NCI-H2171 (cell line): ENCODE data around the gene STOML1.

Experiments used
- DNase-seq: peaks from one replicate; lab custom pipeline; 2025; lab: John Stamatoyannopoulos, UW

STOML1 gene, protein sequence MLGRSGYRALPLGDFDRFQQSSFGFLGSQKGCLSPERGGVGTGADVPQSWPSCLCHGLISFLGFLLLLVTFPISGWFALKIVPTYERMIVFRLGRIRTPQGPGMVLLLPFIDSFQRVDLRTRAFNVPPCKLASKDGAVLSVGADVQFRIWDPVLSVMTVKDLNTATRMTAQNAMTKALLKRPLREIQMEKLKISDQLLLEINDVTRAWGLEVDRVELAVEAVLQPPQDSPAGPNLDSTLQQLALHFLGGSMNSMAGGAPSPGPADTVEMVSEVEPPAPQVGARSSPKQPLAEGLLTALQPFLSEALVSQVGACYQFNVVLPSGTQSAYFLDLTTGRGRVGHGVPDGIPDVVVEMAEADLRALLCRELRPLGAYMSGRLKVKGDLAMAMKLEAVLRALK

DNA sequence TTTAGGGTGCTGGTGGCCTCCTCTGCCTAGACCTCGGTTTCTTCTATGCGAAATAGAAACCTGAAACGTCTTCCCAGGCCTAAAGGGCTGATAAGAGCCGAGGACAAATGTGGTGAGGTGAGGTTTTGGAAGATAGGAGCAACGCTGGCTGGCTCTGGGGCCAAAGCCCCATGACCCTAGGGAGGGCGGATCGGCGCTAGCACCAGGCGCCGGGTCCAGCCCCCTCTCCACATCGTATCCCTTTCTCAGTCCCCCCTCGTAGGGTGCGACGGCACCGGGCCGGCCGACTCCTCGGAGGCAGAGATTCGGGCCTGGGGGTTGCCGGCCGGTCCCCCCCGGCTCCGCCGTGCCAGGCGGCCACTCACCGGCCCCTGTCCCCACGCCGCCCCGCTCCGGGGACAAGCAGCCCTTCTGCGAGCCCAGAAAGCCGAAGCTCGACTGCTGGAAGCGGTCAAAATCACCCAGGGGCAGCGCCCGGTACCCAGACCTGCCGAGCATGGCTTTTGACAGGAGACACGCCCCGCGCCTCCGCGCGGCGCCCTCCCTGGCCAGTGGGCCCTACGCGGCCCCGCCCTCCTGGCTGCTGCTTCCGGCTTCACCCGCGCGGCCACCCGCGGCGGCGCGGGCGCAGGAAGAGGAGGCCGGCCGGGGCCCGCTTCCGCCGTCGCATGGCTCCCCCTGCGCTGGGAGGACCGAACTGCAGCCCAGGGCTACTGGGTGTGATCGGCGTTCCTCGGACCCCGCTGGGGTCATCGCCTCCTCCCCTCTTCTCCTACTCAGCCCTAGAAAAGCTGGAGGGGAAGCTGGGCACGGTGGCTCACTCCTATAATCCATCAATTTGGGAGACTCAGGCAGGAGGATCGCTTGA, at the start of gene STOML1:
Gene STOML1 (minus strand): TSS at position 570 of the 868 bp plus-strand sequence. CDS start 72 bp downstream, at position 498.
- DNase-seq = peak; percentile 93

DNA sequence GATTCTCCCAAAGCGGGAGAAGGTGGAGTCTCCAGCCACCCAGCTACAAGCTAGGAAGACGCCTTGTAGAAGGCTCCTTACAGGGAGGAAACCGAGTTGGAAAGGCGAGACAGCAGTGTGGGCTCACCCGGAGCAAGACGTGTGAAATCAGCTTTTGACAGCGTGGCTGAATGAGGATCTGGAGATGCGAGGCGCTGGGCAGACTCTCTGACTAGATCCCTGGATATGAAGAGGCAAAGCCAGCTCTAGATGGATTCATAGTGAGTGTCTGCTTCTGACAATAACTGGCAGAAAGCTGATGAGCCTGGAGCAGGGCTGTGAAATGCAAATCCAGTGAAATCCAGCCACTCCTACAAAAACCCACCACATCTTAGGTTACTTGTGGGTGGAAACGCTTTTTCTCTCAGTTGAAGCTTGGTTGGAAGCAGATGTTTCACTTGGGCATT, 49.2 kb upstream of the STOML1 start:
- DNase-seq = no peak

DNA sequence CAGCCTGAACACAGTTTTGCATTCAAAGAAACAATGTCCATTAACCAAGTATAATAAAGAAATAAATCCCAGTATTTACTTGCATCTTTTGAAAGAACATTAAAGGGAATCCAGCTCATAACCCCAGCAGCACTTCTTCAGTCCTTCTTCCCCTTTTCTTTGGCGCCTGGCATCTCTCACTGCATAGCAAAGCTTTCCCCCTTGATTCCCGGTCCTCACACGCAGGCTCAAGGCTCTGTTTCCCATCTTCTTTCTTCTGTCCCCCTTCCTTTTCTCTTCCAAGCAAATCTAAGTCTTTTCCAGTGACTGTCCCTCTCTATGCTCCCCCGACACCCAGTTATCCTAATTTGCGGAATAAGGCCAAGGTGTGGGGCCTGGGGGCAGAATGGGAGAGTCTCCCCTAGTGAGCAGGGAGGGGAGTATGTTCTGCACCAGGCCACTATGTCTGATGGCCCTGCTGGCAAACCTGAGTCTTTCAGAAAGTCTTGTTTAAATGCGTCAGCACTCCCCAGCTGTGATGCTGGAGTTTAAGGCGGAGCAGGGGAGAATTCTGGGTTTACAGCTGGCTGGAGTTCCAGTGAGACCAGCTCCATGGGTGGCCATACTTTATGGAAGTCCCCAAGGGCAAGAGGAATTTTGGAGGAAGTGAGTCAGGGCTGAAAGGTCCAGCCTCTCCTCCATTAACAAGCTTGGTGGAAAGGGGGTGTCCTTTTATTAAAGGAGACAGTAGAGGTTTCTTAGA, 48.2 kb upstream of the STOML1 start:
- no peak for DNase-seq

DNA sequence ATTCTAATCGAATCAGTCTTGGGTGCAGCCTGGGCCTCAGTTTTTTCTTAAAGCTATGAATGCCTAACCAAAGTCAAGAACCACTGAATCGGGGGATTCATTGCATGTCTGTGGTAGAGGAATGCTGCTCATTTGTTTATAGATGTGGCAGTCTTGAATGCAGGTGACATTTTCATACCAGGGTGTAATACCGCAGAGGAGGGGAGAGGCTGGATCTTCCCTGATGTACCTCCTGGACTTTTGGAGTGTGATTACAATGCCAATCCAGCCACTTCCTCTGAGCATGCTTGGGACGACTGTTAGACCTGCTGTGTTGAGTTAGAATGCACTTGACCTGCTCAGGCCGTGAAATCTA, 47.5 kb upstream of the STOML1 start:
- DNase-seq = no peak

DNA sequence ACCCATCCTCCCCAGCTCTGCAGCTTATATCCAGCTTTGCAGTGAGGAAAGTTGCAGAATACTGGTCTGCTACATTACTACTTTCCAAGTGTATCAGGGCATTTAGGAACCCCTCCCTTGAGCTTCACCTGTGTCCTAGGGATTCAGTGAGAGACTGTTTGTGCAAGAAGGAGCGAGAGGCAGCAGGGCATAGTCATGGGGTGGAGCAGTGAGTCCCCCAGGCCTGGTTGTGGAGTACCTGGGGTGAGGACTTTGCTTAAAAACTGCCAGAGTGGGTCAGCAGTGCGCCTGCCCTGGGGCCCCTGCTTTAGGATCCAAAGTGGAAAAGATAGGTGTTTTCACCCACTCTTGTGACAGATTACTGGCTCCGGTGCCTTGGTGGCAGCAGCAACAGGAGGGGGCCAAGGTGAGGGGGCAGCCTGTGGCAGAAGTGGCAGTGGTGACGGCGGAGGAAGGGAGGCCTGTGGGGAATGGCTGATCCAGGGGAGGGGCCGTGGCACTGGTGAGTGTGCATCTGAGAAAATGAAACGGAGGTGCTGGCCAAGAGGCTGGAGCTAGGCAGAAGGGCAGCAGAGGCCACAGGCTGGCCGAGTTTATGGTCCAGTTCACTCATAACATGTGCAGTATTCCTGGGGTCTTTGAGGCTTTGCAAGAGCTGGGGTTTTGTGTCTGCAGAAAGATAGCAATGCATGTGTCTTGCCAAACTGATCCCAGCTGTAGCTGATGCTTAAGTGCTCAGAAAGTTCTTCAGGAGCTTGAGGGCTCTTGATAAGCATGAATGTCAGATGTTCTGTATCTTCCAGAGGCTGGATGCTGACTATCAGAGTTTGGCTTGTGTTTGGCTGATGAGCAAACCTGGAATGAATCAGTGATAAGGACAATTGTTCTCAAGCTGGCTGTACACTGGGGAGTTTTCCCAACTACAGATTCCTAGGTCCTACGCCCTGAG, 46.9 kb upstream of the STOML1 start:
- no peak for DNase-seq

DNA sequence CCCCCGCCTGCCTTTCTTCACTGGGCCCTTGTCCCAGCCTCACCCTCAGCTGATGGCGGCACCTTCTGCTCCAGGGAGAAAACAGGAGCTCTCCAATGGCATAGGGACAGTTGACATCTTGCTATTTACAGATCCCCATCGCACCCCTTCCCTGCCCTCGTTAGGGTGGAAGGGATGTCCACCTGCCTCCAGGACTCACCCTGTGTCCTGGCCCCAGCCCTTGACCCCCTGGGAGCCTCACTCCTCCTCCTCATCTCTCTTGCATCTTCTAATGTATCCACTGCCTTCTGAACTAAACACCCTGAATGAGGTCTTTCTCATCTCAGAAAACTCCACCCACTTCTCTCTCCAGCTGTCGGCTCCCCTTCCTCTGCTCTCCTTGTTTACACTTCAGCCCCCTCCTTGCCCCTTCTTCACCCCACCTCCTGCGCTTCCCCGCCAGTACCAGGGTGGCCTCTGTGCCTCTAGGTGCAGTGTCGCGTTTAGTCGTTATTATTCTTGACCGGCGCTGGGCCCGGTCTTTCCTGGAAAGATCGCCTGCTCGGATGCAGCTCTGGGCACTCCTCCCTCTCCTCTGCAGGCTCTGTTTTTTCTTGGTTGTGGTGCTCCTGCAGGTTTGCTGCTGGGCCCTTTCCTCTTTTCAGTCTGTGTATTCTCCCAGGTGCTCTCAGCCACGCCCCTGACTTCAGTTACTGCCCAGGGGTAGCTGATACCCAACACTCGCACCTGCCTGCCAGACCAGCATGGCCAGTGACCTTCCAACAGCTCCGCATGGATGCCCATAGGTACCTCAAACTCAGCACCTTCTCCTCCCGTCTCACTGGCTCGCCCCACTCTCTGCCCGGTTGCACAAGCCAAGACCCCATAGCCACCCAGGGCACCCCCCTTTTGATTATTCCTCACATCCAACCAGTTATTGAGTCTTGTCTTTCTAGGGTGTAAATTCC, 45.3 kb upstream of the STOML1 start:
- DNase-seq = no peak

DNA sequence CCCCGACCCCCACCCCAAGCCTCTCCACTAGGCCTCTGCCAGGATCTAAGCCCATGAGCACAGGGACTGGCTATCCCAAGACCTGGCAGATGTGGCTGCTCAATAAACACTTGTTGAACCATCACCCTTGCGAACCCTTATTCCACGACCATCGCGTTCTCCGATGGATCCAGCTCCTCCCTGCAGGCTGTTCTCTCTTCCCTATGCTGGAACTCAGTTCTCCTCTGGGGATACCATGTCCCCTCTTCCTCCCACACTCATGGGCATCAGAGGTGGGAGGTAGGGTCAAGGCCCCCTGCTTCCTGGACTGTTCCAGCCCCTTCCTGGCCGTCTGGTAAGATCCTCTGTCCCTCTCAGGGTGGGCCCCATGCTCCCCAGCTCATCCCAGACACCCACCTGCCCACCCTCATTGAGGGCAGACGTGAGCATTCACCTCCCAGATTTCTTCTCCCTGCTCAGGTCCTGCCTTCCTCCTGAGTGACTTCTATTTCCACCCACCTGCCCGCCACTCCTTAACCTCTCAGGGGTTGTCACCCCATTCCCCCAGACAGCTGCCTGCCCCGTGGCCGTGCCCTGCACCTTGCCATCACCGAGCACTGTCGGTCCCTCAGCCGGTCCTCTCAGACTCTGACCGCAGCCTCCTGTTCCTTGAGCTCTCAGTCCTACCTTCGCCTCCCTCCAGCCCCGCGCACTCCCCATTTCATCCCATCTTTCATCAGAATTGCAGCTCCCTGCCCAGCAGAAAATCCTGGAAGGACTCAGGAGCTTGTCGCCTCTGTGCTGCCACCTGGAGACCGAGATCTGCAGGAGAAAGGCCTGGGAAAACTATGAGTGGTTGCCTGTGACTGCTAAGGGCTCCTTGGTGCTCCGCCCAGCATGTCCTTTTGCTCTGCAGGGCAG, 44.4 kb upstream of the STOML1 start:
- DNase-seq = no peak

DNA sequence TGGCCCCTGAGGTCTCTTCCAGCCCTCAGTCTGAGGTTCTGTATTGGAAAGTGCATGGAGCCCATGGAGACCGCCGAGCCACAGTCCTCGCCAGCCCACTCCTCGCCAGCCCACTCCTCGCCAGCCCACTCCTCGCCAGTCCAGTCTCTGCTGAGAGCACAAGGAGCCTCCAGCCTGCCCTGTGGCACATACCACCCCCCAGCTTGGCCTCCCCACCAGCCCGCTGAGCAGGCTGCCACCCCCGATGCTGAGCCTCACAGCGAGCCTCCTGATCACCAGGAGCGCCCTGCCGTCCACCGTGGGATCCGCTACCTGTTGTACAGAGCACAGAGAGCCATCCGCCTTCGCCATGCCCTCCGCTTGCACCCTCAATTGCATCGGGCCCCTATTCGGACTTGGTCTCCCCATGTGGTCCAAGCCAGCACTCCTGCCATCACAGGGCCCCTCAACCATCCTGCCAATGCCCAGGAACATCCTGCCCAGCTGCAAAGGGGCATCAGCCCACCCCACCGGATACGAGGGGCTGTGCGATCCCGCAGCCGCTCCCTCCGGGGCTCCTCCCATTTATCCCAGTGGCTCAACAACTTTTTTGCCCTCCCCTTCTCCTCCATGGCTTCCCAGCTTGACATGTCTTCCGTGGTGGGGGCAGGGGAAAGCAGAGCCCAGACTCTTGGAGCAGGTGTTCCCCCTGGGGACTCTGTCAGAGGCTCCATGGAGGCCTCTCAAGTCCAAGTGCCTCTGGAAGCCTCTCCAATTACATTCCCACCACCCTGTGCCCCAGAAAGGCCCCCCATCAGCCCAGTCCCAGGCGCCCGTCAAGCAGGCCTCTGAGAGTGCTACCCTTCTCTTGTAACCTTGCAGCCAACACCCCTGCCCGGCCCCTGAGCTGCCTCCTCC, 43.3 kb upstream of the STOML1 start:
- DNase-seq = no peak

DNA sequence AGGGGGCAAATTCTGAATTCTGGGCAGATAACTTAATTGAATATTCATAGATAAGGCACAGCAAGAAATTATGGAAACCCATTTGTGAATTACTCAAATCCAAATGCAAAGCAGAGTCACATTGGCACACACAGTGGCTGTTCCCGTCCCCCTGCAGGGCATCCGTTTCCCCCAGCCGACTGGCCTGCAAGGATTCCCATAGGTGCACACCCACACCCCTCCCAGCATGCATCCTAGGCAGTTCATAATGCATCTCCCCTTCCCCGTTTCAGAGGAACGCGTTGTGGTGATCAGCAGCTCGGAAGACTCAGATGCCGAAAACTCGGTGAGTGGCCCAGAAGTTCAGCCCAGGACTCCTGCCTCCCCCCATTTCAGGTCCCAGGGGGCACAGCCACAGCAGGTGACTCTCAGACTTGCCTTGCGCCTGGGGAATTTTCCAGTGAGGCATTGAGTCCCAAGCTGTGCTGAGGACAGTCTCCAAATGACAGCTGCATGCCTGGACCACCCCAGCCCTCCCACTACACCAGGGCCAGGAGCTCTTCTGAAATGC, 42.2 kb upstream of the STOML1 start:
- no peak for DNase-seq

DNA sequence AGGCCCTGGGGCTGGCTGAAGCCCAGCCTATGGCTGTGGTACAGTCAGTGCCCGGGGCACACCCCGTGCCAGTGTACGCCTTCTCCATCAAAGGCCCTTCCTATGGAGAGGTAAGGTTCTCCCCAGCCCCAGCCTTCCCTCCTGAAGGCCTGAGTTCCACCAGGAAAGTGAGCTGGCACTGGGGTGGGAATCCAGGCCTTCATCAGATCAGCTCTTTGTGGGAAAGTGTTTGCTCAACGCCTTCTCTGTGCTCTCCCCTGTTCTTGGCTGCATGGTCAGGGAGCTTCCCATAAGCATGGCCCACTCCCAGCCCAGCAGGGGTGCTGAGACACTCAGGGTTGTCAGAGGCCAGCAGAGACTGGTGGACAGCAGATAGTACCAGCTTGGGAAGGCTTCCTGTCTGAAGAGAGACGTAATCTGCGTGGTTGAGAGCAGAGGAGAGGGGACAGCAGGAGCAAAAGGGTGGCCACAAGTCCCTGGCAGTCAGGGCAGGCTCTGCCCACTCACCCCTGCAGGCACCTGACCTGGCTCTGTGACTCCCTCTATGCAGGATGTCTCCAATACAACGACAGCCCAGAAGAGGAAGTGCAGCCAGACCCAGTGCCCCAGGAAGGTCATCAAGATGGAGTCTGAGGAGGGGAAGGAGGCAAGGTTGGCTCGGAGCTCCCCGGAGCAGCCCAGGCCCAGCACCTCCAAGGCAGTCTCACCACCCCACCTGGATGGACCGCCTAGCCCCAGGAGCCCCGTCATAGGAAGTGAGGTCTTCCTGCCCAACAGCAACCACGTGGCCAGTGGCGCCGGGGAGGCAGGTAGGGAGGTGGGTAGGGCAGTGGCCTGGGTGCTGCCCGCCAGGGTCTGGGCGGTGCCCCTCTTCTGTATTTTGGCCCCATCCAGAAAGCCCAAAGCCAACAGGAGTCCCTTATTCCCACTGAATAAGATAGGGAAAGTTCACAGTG, 40.8 kb upstream of the STOML1 start:
- no peak for DNase-seq

DNA sequence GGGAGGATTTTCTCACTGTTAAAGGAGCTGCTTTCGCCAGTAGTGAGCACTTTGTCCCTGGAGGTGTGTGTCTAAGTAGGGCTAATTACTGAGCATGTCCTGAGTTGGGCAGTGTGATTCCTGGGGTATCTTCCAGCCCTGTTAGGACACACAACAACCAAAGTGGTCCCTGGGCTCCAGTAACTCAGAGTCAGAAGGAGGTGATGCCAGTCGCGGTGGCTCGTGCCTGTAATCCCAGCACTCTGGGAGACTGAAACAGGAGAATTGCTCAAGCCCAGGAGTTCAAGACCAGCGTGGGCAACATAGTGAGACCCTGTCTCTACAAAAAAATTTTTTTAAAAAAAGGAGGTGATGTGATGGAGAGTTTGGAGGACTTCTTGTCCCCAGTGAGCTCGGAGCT, 40.0 kb upstream of the STOML1 start:
- DNase-seq = no peak

DNA sequence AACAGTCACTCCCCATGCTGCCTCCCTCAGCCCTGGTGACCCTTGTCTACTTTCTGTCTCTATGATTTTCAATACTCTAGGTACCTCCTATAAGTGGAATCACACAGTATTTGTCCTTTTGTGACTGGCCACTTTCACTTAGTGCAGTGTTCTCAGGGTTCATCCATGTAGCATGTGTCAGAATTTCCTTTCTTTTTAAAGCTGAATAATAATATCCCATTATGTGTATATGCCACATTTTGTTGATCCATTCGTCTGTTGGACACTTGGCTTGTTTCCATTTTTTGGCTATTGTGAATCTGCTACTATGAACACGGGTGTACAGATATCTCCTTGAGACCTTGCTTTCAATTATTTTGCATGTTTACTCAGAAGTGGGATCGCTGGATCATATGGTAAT, 36.6 kb upstream of the STOML1 start:
- DNase-seq = no peak

DNA sequence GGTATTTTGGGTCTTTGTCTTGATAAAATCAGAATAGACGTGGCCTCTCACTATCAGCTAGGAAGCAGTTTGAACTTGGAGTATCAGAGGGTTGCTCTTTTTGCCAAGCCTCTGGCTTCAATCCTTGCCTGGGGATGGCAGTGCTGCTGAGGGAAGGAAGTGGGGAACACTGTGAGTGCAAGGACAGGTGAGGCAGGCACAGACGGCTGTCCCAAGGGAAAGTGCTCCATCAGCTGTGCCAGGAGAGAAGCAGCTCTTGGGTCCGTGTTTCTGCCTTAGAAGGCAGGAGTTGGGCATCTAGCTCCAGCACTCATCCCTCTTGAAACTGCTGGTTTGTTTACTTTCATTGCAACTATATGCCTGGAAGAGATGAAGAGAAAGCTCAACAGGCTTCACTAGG, 35.6 kb upstream of the STOML1 start:
- DNase-seq = peak; percentile 21

DNA sequence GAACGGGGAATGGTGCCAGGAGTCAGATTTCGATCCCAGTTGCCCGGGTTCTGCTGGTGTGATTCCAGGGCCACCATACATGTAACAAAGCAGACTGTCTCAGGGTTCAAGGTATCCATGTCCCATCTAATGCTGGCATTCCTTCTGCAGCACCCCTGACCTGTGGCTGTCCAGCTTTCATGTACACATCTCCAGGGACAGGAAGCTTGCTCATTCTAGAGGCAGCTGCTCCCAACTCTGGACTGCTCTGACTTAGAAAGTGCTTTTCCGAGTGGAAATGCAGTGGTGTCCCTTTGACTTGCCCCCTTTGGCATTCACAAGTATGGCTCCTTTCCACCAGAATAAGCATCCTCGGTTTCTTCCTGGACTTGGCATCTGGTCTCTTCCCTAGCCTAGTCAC, 33.3 kb upstream of the STOML1 start:
- DNase-seq = no peak

DNA sequence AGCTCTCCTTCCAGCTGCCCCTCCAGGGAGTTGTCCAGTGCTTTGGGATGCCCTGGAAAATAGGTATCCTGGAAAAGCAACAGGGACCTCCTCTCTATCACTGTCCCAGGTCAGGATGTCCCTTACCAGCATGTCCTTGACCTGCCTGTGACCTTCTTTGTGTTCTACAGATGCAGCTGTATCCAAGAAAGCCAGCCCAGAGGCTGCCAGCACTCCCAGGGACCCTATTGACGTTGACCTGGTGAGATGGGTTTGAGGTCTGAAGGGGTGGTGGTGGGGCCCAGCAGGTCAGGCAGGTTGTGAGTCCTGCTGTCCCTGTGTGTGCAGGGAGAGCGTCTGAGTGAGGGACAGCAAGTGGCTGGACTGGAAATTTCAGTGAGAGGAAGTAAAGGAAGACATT, 32.6 kb upstream of the STOML1 start:
- DNase-seq = no peak

DNA sequence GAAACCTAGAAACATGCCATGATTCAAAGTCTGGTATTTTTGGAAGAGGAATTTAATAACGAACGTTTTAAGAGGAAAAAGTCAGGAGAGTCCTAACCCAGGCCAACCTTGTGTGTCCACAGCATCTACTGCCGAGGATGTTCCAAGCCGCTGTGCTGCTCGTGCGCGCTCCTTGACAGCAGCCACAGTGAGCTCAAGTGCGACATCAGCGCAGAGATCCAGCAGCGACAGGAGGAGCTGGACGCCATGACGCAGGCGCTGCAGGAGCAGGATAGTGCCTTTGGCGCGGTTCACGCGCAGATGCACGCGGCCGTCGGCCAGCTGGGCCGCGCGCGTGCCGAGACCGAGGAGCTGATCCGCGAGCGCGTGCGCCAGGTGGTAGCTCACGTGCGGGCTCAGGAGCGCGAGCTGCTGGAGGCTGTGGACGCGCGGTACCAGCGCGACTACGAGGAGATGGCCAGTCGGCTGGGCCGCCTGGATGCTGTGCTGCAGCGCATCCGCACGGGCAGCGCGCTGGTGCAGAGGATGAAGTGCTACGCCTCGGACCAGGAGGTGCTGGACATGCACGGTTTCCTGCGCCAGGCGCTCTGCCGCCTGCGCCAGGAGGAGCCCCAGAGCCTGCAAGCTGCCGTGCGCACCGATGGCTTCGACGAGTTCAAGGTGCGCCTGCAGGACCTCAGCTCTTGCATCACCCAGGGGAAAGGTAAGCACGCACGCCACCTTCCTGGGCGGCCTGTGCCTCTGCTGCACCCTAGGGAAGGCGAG, 30.8 kb upstream of the STOML1 start:
- no peak for DNase-seq
